ENCODE measurements around the gene PHF12.

Gene PHF12

DNA sequence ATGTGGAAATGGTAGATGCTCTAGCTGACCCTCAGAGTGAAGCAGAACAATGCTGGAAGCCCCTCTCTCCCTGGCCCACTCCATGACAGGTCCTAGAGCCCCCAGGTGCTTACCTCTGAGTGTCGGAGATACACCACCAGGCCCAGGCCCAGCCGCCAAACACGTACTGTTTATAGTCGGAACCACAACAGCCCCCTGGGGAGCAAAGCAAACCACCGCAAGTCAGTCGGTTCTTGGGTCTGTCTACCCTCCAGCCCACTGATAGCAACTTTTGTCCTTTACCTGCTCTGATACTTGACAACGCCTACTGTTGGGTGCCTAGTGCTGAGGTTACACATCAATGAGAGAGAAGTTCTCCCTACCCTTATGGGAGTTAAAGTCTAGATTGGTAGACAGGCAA is 62.5 kb downstream of the PHF12 start:
- Histone ChIP-seq H3K4me3 (ENCODE audit: insufficient read depth in 1 of 2, low read depth in 1 of 2, low read length in 2 of 2) (no peak overlapping the region), H2BK5ac (ENCODE audit: low read depth, low read length, poor library complexity, severe bottlenecking) (no peak overlapping the region), H2AFZ (ENCODE audit: low read depth, low read length) (no peak overlapping the region), H3K36me3 (ENCODE audit: control insufficient read depth in 1 of 2, insufficient read depth in 2 of 2, low read depth in 1 of 2, low read length in 2 of 2) (peaks cover 52 to 56% of the 10 kb centered on the region in 2 experiments), H3K27ac (ENCODE audit: low read length, poor library complexity, severe bottlenecking) (no peak overlapping the region), H4K91ac (ENCODE audit: low read length) (no peak overlapping the region), H3K4me1 (ENCODE audit: control insufficient read depth, insufficient read depth, low read depth, low read length) (peaks cover 18% of the 10 kb centered on the region), H3K18ac (ENCODE audit: low read depth in 1 of 2, low read length in 2 of 2) (no peak overlapping the region), H2AK5ac (ENCODE audit: low read length, severe bottlenecking) (no peak overlapping the region), H4K8ac (ENCODE audit: low read length) (no peak overlapping the region), H2BK12ac (ENCODE audit: low read length in 2 of 2) (no peak overlapping the region), H3K79me1 (replicated peaks; ENCODE audit: low read length, poor library complexity, severe bottlenecking) (peaks cover 37% of the 10 kb centered on the region), H3K23ac (ENCODE audit: low read length in 2 of 2) (no peak overlapping the region), H3K27me3 (ENCODE audit: control insufficient read depth in 1 of 2, insufficient read depth in 1 of 2, low read length in 2 of 2) (no peaks in the 10 kb centered on the region), H3K14ac (ENCODE audit: low read length in 2 of 2) (no peak overlapping the region), H2BK120ac (ENCODE audit: low read depth, low read length) (no peak overlapping the region), H3K4me2 (ENCODE audit: low read length, poor library complexity, severe bottlenecking) (no peak overlapping the region), H3K4ac (ENCODE audit: low read depth in 1 of 2, low read length in 2 of 2) (no peak overlapping the region), H3K9me3 (ENCODE audit: control insufficient read depth, low read length) (no peaks in the 10 kb centered on the region), H3K9ac (ENCODE audit: low read length) (no peak overlapping the region), H2BK15ac (ENCODE audit: low read depth, poor library complexity, severe bottlenecking) (no peak overlapping the region)
- 90% methylated on average over 7 of the region's 7 CpGs for WGBS
- DNase-seq, result no peak

- WGBS, result 96% methylated on average over 9 of the region's 12 CpGs
- no peak overlapping the region for H3K4ac ChIP-seq (ENCODE audit: low read depth in 1 of 2, low read length in 2 of 2)
- H2BK12ac ChIP-seq (ENCODE audit: low read length in 2 of 2), result no peak overlapping the region
- H3K27ac ChIP-seq (ENCODE audit: low read length, poor library complexity, severe bottlenecking), result no peak overlapping the region
- H4K8ac ChIP-seq (ENCODE audit: low read length), result no peak overlapping the region
- no peaks in the 10 kb centered on the region for H3K9me3 ChIP-seq (ENCODE audit: control insufficient read depth, low read length)
- no peak overlapping the region for H3K23ac ChIP-seq (ENCODE audit: low read length in 2 of 2)
- H3K4me1 ChIP-seq (ENCODE audit: control insufficient read depth, insufficient read depth, low read depth, low read length), result peaks cover 17% of the 10 kb centered on the region
- no peak overlapping the region for H4K91ac ChIP-seq (ENCODE audit: low read length)
- H2BK5ac ChIP-seq (ENCODE audit: low read depth, low read length, poor library complexity, severe bottlenecking), result no peak overlapping the region
- no peaks in the 10 kb centered on the region for H3K27me3 ChIP-seq (ENCODE audit: control insufficient read depth in 1 of 2, insufficient read depth in 1 of 2, low read length in 2 of 2)
- H2AFZ ChIP-seq (ENCODE audit: low read depth, low read length), result no peak overlapping the region
- no peak overlapping the region for H3K18ac ChIP-seq (ENCODE audit: low read depth in 1 of 2, low read length in 2 of 2)
- no peak overlapping the region for H3K9ac ChIP-seq (ENCODE audit: low read length)
- no peak overlapping the region for H3K14ac ChIP-seq (ENCODE audit: low read length in 2 of 2)
- no peak overlapping the region for H2AK5ac ChIP-seq (ENCODE audit: low read length, severe bottlenecking)
- no peak overlapping the region for H2BK120ac ChIP-seq (ENCODE audit: low read depth, low read length)
- H3K79me1 ChIP-seq (replicated peaks; ENCODE audit: low read length, poor library complexity, severe bottlenecking), result peaks cover 44% of the 10 kb centered on the region
- H2BK15ac ChIP-seq (ENCODE audit: low read depth, poor library complexity, severe bottlenecking), result no peak overlapping the region
- H3K36me3 ChIP-seq (ENCODE audit: control insufficient read depth in 1 of 2, insufficient read depth in 2 of 2, low read depth in 1 of 2, low read length in 2 of 2), result peaks cover 58 to 64% of the 10 kb centered on the region in 2 experiments
- DNase-seq, result no peak
- H3K4me2 ChIP-seq (ENCODE audit: low read length, poor library complexity, severe bottlenecking), result no peak overlapping the region
- H3K4me3 ChIP-seq (ENCODE audit: insufficient read depth in 1 of 2, low read depth in 1 of 2, low read length in 2 of 2), result no peak overlapping the region
Observed at GRCh38 chr17:28887871-28888471, 63.3 kb downstream of the PHF12 start.

DNA sequence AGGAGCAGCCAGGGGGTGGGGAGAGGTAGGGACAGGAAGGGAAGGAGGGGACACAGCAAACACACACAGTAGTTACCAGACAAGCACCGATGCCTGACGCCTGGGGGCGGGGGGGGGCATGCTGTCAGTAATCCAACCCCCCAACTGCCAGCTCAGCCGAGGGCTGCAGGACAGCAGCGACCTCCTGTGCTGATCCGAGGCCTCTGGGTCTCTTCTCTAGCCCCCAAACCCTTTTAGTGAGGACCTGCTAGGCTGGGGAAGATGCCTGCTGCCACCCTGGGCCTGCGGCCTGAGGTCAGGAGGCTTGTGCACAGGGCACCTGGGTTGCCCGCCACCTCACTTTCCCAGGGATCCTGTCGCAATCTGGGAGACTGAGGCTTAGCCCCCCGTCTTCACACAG is 65.4 kb downstream of the PHF12 start:
- no peak overlapping the region for H3K4me2 ChIP-seq (ENCODE audit: low read length, poor library complexity, severe bottlenecking)
- no peak for DNase-seq
- H3K27me3 ChIP-seq (ENCODE audit: control insufficient read depth in 1 of 2, insufficient read depth in 1 of 2, low read length in 2 of 2), result no peaks in the 10 kb centered on the region
- H3K18ac ChIP-seq (ENCODE audit: low read depth in 1 of 2, low read length in 2 of 2), result no peak overlapping the region
- H3K4ac ChIP-seq (ENCODE audit: low read depth in 1 of 2, low read length in 2 of 2), result no peak overlapping the region
- H3K4me1 ChIP-seq (ENCODE audit: control insufficient read depth, insufficient read depth, low read depth, low read length), result peaks cover 8% of the 10 kb centered on the region
- no peak overlapping the region for H2AK5ac ChIP-seq (ENCODE audit: low read length, severe bottlenecking)
- peaks cover 34% of the 10 kb centered on the region for H3K79me1 ChIP-seq (replicated peaks; ENCODE audit: low read length, poor library complexity, severe bottlenecking)
- H4K91ac ChIP-seq (ENCODE audit: low read length), result no peak overlapping the region
- H3K14ac ChIP-seq (ENCODE audit: low read length in 2 of 2), result no peak overlapping the region
- H3K27ac ChIP-seq (ENCODE audit: low read length, poor library complexity, severe bottlenecking), result no peak overlapping the region
- H2BK12ac ChIP-seq (ENCODE audit: low read length in 2 of 2), result no peak overlapping the region
- H3K4me3 ChIP-seq (ENCODE audit: insufficient read depth in 1 of 2, low read depth in 1 of 2, low read length in 2 of 2), result no peak overlapping the region
- H3K36me3 ChIP-seq (ENCODE audit: control insufficient read depth in 1 of 2, insufficient read depth in 2 of 2, low read depth in 1 of 2, low read length in 2 of 2), result peaks cover 65 to 76% of the 10 kb centered on the region in 2 experiments
- H2BK120ac ChIP-seq (ENCODE audit: low read depth, low read length), result no peak overlapping the region
- H2AFZ ChIP-seq (ENCODE audit: low read depth, low read length), result no peak overlapping the region
- no peak overlapping the region for H2BK5ac ChIP-seq (ENCODE audit: low read depth, low read length, poor library complexity, severe bottlenecking)
- no peak overlapping the region for H2BK15ac ChIP-seq (ENCODE audit: low read depth, poor library complexity, severe bottlenecking)
- no peak overlapping the region for H3K9ac ChIP-seq (ENCODE audit: low read length)
- 89% methylated on average over 10 of the region's 10 CpGs for WGBS
- no peak overlapping the region for H3K23ac ChIP-seq (ENCODE audit: low read length in 2 of 2)
- H4K8ac ChIP-seq (ENCODE audit: low read length), result no peak overlapping the region
- no peaks in the 10 kb centered on the region for H3K9me3 ChIP-seq (ENCODE audit: control insufficient read depth, low read length)

DNA sequence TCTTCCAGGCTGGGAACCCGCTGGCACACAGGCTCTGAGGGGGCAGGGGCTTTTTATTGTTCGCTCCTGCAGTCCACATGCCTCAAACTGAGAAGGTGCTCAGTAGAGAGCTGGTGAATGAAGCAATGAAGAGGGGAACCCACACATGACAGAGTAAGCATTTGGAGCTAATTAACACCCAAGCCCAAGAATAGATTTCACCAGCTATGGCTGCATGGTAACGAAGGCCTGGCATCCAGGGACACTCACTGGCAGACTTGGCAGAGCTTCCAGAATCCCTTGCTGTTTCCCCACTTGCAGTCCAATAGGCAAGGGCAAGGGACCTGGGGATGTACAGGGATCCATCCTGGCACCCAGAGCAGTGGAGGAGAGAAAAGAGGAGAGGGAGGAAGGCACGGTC is 66.0 kb downstream of the PHF12 start:
- no peak for DNase-seq
- H3K4me3 ChIP-seq (ENCODE audit: insufficient read depth in 1 of 2, low read depth in 1 of 2, low read length in 2 of 2), result no peak overlapping the region
- H3K4ac ChIP-seq (ENCODE audit: low read depth in 1 of 2, low read length in 2 of 2), result no peak overlapping the region
- no peak overlapping the region for H2AFZ ChIP-seq (ENCODE audit: low read depth, low read length)
- peaks cover 34% of the 10 kb centered on the region for H3K79me1 ChIP-seq (replicated peaks; ENCODE audit: low read length, poor library complexity, severe bottlenecking)
- H2BK15ac ChIP-seq (ENCODE audit: low read depth, poor library complexity, severe bottlenecking), result no peak overlapping the region
- H3K23ac ChIP-seq (ENCODE audit: low read length in 2 of 2), result no peak overlapping the region
- H3K14ac ChIP-seq (ENCODE audit: low read length in 2 of 2), result no peak overlapping the region
- H2AK5ac ChIP-seq (ENCODE audit: low read length, severe bottlenecking), result no peak overlapping the region
- H3K36me3 ChIP-seq (ENCODE audit: control insufficient read depth in 1 of 2, insufficient read depth in 2 of 2, low read depth in 1 of 2, low read length in 2 of 2), result peaks cover 71 to 82% of the 10 kb centered on the region in 2 experiments
- H2BK12ac ChIP-seq (ENCODE audit: low read length in 2 of 2), result no peak overlapping the region
- no peak overlapping the region for H2BK5ac ChIP-seq (ENCODE audit: low read depth, low read length, poor library complexity, severe bottlenecking)
- H3K4me2 ChIP-seq (ENCODE audit: low read length, poor library complexity, severe bottlenecking), result no peak overlapping the region
- H4K8ac ChIP-seq (ENCODE audit: low read length), result no peak overlapping the region
- no peaks in the 10 kb centered on the region for H3K27me3 ChIP-seq (ENCODE audit: control insufficient read depth in 1 of 2, insufficient read depth in 1 of 2, low read length in 2 of 2)
- no peaks in the 10 kb centered on the region for H3K9me3 ChIP-seq (ENCODE audit: control insufficient read depth, low read length)
- H3K9ac ChIP-seq (ENCODE audit: low read length), result no peak overlapping the region
- peaks cover 5% of the 10 kb centered on the region for H3K4me1 ChIP-seq (ENCODE audit: control insufficient read depth, insufficient read depth, low read depth, low read length)
- no peak overlapping the region for H3K27ac ChIP-seq (ENCODE audit: low read length, poor library complexity, severe bottlenecking)
- no peak overlapping the region for H2BK120ac ChIP-seq (ENCODE audit: low read depth, low read length)
- no peak overlapping the region for H3K18ac ChIP-seq (ENCODE audit: low read depth in 1 of 2, low read length in 2 of 2)
- H4K91ac ChIP-seq (ENCODE audit: low read length), result no peak overlapping the region
- 97% methylated on average over 4 of the region's 4 CpGs for WGBS

Measured in mesenchymal stem cell (in vitro differentiated cells and primary cell).